Activated CD8-positive, alpha-beta memory T cell treated with anti-CD3 and anti-CD28 coated beads for 36 hours (primary cell): ENCODE data around the gene INTS1. TPM values are rescaled to one million over a fixed set of nuclear protein-coding genes. Genes with fewer than 3 reads are reported as not detected.

ENCODE experiments used
- CTCF ChIA-PET: fragments of 350-600 bp; sonication (Branson Sonifier 250); formaldehyde crosslinking; loops from one replicate; lab custom pipeline; 2021; ENCODE audit warnings: antibody characterized with exemption; lab: Charles Lee
- POLR2A ChIA-PET: fragments of 350-600 bp; sonication (Branson Sonifier 250); formaldehyde crosslinking; loops from one replicate; lab custom pipeline; 2021; ENCODE audit warnings: antibody characterized with exemption; lab: Charles Lee
- total RNA-seq, 2 experiments: library from RNA; stranded (reverse); gene quantifications; one replicate each; pipeline ENCODE4 v1.2.3, GENCODE V29; 2021

INTS1 gene
- total RNA-seq, 2 experiments from 2014 or later = 95.8 to 103 TPM

DNA sequence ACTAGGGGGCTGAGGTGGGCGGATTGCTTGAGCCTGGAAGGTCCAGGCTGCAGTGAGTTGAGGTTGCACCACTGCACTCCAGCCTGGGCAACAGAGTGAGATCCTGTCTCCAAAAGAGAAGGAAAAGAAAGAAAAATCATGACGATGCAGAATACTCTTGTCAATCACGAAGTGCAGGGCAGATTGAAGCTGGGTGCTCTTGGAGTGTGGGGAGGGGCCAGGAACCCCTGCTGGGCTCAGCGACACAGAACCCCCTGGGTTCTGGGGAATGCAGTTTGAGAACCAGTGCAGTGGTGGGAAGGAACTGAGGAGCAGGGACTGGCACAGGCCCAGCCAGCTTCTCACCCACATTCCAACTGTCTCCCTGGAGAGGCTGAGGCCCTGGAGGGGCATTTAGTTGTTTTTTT, 10.8 kb upstream of the INTS1 start:
- POLR2A ChIA-PET = no interaction called here
- CTCF ChIA-PET = interaction anchor here (0.6 kb wide), 1 partner anchor 48 kb away, joined by 3 read pairs; no protein-coding TSS in a partner anchor

DNA sequence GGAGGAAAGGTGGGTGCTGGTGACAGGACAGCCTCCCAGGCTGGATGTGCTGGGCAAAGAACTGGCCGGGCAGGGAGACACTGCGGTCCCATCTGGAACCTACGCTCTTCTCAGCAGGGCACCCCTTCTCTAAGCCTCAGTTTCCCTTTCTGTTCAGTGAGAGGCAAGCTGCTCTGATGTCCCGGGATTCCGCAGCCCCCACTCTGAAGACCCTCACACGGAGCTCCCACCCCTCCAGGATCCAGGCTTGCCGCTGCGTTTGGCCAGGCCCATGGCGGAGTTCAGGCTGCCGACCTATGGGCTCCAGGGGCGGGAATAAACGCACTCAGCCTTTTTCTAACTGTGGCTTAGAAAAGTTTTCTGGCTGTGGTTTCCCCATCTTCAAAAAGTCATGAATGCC, 10.2 kb upstream of the INTS1 start:
- ChIA-PET POLR2A (no interaction called here), CTCF (interaction anchor here (0.6 kb wide), 1 partner anchor 48 kb away, joined by 3 read pairs; no protein-coding TSS in a partner anchor)

DNA sequence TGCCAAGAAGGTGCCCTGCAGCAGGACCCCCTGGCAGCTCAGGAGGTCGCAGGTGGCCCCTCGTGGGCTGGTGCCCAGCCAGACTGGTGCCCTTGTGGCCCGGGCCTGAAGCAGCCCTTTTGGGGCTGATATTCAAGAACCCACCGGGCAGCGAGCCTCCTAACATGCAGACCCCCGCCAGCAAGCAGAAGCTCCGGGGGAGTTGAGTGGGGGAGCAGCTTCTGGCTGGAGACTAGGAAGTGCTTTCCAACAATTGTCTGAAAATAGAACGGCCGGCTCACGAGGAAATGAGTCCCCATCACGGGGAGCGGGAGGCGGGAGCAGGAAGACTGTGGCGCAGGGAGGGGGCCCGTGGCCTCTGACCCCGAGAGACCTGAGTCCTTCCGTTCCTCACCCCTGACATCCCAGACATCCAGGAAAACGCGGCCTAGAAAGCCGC, 9.5 kb upstream of the INTS1 start:
- CTCF ChIA-PET = interaction anchor here (1.1 to 1.6 kb wide), 2 partner anchors 13 to 42 kb away, joined by 3 to 4 read pairs; partner anchors contain the start of gene TMEM184A
- POLR2A ChIA-PET = no interaction called here

DNA sequence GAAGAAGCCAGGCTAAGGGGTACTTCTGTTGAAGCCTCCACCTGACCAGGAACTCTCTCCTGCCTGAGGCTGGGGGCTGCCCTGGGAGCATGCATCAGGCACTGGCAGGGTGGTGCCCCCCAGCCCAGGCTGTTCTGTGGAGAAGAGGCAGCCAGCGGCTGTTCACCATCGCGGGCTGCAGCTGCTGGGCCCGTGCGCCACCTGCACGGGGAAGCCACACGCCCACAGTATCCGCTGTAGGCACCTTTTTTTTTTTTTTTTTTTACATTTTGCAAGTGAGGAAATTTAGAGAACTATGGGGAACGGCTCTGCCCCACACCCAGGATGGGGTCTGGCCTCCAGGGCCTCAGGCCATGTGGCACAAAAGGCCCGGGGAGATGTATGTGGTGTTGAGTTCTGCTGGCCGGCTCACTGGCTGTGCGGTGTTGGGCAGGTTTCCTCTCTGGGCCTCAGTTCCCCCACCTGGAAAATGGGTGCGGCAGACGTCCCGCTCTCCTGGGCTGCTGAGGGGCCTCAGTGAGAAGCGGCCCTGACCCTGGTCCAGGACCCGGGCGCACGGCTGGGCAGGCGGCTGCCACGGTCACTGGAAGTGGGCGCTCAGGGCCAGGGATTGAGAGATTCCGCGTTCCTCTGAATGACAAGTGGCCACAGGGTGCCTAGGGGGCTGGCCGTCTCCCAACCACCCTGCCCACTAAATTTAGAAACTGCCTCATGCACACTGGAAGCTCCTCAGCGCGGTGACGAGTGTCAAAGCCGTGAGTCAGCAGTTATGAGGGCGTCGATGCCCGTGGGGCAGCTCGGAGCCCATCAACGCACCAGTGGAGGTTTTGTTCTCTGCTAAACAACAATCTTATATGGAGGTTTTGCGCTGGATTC, 8.8 kb upstream of the INTS1 start:
- POLR2A ChIA-PET = no interaction called here
- CTCF ChIA-PET = interaction anchor here (1.1 to 1.6 kb wide), 2 partner anchors 12 to 43 kb away, joined by 3 to 4 read pairs; partner anchors contain the start of gene TMEM184A

DNA sequence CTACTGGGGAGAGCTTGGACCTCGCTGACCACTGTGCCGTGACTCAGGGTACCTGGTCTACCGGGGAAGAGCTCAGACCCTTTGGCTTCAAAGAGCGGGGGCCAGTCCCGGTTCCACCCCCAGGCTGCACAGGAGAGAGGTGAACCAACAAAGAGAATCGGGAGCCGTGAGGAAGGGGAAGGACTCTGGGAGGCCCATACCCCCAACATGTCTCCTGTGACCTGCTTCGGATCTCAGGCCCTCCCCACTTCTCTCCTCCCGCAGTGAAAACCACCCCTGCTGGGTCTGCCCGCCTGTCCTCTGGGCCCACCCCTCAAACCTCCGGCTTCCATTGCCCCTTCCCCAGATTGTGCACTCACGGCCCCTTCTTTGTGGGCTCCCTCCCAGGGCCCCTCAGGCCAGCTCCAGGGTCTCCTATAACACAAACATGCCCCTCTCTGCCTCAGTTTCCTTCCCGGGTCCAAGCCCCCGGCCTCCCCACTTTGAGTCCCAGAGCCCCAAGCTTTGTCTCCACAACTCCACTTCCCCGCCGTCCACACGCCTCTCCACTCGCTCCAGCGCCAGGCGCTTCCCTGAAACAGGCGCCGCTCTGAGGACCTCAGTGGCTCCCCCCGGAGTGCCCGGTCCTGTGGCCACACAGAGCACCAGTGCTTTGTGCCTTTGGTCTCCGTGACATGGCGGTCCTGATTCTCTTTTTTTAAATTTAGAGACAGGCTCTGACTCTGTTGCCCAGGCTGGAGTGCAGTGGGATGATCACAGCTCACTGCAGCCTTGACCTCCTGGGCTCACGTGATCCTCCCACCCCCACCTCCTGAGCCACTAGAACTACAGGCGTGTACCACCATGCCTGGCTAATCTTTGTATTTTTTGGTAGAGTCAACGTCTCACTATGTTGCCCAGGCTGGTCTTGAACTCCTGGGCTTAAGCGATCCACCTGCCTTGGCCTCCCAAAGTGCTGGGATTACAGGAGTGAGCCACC, 7.5 kb upstream of the INTS1 start:
- POLR2A ChIA-PET = no interaction called here
- CTCF ChIA-PET = no interaction called here

DNA sequence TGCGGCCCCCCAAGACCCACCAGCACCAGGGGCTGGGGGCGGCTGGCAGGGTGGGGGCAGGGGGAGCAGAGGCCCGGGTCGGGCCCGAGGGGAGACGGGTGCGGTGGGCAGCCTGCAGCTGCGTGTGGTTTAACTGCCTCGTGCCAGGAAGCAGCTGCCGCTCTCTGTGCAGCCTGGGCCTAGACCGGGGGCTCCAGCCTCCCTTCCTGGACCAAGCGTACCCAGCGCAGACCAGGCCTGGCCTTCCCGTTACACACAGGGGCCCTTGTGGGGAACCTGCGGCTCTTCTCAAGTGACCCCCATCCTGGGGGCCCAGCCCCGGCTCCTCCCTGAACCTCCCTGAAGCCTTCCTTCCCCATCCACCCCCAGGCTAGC, 6.6 kb upstream of the INTS1 start:
- ChIA-PET POLR2A (no interaction called here), CTCF (no interaction called here)

DNA sequence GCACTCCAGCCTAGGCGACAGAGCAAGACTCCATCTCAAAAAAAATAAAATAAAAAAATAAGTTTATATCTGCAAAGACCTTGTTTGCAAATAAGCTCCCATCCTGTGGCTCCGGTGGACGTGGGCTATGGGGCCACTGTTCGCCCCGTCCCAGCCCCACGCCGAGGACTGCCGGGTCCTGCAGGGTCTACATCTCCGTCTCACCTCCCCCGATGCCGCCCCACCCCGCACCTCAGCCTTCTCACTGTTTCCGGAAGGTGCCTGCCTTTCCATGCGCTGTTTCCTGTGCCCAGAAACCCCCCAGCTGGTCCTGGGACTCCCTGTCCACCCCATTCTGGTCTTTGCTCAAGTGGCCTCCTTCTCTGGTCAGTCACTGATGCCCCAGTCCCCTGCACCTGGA, 5.0 kb upstream of the INTS1 start:
- CTCF ChIA-PET = no interaction called here
- POLR2A ChIA-PET = interaction anchor here (0.6 kb wide), 1 partner anchor 1177 kb away, joined by 7 read pairs; no protein-coding TSS in a partner anchor

DNA sequence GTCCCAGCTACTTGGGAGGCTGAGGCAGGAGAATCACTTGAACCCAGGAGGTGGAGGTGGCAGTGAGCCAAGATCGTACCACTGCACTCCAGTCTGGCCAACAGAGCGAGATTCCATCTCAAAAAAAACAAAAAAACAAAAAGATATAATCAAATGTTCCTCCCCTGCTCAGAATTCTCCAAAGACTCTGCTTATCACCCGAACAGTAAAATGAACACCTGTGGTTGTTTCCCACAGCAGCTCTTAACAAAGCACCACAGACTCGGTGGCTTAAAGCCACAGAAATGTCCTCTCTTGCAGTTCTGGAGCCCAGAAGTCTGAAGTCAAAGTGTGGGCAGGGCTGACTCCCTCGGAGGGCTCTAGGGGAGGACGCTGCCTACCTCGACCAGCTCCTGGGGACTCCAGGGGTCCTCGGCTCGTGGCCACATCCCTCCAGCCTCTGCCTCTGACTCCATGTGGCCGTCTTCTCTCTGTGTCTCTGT, 4.1 kb upstream of the INTS1 start:
- CTCF ChIA-PET = interaction anchor here (1.8 kb wide), 1 partner anchor 34 kb away, joined by 5 read pairs; no protein-coding TSS in a partner anchor
- POLR2A ChIA-PET = no interaction called here

DNA sequence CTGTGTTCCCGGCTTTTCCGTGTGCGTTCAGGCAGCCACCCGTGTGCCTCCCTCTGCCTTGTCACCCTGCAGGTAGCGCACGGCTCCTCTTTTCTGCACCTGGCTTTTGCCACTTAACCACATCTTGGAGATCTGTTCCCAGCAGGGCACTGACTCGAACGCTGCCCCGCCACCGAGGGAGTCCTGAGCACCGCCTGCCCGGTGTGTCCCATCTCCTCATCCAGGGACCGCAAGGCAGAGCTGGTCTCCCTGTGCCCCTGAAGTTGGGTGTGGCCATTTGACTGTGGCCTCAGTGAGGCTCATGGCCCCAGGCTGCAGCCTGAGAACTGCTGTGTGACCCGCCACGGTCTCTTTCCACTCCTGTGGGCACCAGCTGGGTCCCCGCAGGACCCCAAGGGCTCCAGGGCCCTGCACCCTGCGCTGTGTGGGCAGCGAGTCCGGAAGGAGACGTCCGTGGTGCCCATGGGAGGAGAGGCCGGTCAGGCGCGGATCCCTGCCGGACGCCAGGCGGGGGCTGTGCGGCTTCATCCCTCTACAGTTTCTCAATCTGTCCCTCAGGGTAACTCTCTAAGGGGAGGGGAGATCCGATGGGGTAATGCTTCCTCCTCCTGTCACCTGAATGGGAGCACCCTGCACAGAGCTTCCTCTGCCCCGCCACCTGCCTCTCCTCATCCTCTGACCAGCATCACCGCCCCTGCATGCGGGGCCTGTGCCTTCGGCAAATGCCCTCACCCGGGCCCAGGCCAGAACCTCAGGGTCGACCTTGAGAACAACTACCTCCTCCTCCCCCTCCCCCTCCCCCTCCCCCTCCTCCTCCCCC, 1.8 kb upstream of the INTS1 start:
- ChIA-PET CTCF (no interaction called here), POLR2A (no interaction called here)

DNA sequence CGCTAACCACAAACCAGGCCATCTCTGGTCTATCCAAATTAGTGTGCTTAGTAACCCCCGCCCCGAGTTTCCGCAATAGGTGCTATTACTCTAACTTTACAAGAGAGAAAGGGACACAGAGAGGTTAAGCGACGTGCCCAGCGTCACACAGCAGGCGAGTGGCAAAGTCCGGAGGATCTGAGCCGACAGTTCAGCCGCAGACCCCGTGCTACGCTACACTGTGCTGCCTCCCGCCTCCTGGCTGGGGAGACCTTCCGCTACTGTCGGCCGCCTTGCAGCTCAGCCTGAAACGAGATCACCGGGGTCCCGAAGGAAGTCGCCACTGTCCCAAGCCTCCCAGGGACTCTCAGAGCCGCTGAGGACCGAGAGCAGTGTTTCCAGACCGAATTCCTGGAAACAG, 799 bp downstream of the INTS1 start:
- ChIA-PET CTCF (interaction anchor here (1.4 kb wide), 1 partner anchor 30 kb away, joined by 6 read pairs; no protein-coding TSS in a partner anchor), POLR2A (interaction anchor here (0.7 to 1.1 kb wide), 2 partner anchors 27 to 29 kb away, joined by 3 to 4 read pairs; no protein-coding TSS in a partner anchor)

DNA sequence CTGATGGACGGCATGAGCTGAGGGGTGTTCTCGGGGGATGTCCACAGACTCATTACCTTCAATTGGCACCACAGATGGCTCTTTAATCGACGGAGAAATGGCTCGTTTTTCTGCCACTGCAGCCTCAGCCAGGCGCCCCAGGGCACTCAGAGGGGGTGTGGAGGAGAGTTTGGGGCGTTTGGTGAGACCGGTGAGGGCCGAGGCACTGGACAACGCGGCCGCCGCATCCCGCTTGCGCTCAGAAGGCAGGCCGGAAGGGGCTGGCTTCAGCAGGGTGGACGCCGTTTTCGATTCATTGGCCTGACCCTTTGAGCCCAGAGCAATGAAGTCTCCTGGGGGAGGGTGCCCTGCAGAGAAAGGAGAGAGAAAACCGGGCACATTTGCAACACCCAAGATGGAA, 1.3 kb downstream of the INTS1 start:
- CTCF ChIA-PET = interaction anchor here (1.4 kb wide), 1 partner anchor 31 kb away, joined by 6 read pairs; no protein-coding TSS in a partner anchor
- POLR2A ChIA-PET = interaction anchor here (1.1 kb wide), 1 partner anchor 28 kb away, joined by 3 read pairs; no protein-coding TSS in a partner anchor

DNA sequence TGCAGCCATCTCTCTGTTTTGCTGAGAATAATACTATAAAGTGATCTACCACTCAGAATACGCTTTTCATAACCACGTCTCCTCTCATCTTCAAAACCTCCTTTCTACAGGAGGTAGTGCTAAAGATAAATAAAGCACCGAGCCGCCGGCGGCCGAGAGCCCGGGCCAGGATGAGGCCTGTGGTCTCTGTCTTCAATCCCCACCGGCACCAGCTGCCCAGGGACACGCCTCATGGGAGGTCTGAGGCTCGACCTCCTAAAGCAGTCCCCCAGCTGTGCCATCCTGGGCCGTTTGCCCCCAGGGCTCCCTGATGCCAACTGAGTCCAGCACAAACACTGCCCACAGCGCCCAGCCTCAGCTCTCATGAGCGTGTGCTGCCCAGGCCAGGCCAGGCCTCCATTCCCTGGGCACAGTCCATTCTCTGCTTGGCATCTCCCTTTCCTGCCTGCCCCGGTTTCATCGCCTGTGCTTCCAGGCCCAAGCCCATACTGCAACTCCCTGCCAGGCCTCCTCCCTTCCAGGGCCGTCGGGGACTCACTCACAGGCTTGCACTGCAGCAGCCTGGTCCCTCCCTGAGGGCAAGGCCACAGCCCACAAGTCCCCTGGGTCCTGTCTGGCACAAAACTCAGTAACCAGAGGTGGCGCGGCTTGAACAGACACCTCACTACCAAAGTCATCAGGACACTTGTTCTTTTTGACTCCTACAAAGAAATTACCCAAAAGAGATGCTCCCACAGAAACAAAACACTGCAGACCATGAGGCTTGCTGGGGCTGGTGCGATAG, 2.5 kb downstream of the INTS1 start:
- ChIA-PET POLR2A (no interaction called here), CTCF (interaction anchor here (0.7 to 1.8 kb wide), 2 partner anchors 11 to 69 kb away, joined by 3 to 4 read pairs; no protein-coding TSS in a partner anchor)

DNA sequence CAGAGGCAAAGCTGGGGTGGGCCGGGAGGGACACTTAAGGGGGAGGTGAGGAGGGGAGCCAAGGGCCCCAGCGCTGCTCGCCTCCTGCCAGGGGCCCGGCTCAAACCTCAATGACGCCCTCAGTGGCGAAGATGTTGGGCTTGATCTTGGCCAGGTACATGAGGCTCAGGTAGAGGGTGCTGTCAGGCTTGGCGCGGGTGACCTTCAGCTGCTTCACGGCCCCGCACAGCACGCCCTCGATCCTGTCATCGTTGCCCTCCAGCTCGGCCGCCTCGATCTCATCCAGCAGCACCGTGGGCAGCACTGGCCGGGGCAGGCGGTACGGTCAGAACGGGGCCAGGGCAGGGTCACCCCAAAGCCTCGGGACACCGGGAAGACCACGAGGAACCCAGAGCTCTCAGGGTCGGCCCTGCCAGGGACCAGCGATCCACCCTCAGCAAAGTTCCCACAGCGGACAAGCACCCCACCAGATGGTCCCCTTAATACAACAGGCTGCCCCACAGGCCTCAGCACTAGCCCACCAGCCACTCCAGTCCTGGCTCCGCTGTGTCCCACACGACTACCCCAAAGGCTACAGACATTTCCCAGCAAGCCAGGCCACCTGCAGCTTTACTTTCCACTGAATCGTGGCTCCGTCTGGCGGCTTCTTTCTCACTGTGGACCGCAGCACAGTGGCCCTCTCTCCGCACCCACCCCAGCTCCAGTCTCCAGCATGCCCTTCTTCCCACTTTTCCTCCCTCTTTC, 4.0 kb downstream of the INTS1 start:
- ChIA-PET CTCF (interaction anchor here (1.8 kb wide), 1 partner anchor 13 kb away, joined by 4 read pairs; no protein-coding TSS in a partner anchor), POLR2A (no interaction called here)

DNA sequence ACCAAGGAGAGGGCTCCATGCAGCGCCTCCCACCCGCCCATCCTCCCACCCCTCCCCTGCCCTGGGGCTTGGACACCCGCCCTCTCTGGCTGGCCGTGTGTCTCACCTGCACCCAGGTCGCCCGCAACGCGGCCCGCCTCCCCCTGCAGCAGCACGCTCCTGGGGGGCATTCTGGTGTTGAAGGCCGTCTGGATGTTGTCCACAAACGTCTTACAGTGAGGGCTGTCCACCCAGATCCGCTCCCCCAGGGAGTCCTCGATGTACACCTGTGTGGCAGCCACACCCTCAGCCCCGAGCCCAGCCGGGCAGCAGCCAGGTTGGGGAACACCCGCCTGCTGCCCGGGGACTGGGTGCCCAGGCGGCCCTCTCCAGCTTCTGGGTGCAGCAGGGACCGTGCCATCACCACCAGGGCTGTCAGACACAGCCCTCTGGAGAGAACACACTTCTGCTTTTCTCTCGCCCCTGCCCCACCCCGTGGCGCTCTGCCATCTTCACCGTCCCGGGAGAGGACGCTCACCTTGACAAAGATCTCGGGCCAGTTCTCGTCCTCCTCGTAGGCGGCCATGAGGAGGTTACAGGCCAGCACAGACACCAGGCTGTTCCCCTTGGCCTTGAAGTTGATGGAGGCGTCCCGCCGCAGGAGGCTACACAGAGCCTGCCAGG, 4.7 kb downstream of the INTS1 start:
- POLR2A ChIA-PET = no interaction called here
- CTCF ChIA-PET = no interaction called here

DNA sequence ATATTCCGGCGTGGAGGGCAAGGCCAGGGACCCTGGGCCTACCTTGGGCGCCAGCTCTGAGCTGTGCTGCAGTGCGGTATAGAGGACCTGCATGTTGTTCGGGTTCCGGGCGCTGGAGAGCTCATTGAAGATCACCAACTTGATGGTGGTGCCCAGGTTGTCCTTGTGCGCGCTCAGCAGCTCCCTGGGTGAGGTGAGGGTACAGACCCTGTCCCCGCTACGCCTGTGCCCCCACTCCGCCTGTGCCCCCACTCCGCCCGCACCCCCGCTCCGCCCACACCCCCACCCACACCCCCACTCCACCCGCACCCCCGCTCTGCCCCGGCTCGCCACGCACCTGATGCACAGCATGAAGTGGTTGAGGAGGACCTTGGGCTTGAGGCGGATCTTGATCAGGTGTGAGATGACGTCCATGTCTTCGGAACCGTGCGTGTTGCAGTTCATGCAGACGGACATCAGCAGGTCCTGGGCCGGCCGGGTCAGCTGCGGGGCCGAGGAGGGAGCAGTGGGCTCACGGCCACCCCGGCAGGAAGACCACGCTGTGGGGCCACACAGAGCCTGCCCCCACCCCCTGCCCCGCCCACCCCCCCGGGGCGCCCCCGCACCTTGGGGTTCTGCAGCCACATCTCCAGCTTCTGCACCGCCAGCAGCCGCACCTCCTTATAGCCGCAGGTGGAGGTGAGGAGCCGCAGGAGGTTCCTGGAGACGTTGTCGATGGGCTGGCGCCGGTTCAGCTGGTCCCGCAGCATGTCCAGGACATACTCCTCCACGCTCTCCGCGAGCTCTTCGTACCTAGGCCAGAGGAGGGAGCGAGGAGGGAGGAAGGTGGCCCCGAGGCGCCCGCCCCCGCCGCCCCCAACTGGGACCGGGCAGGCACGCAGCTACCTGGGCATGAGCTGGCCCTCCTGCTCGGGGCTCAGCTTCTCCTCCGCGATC, 5.6 kb downstream of the INTS1 start:
- ChIA-PET CTCF (no interaction called here), POLR2A (no interaction called here)
